Stimulated activated CD8-positive, alpha-beta memory T cell treated with anti-CD3 and anti-CD28 coated beads, Interleukin-4, amount 100 ng/mL, for 4 hours (primary cell): ENCODE results near the gene CHMP5.
A peak's percentile ranks its signal among the peaks of the same experiment; 100 is the strongest.

Experiments used
- DNase-seq, 2 donors: peaks; one replicate each; pipeline ENCODE4 v3.0.0-alpha.2; 2020; ENCODE audit warnings: low read depth in 2 of 2, low spot score in 1 of 2

CHMP5 gene

GRCh38 chr9:33242609-33243134 lies 22.2 kb upstream of the CHMP5 start:
- DNase-seq: no peak

DNA sequence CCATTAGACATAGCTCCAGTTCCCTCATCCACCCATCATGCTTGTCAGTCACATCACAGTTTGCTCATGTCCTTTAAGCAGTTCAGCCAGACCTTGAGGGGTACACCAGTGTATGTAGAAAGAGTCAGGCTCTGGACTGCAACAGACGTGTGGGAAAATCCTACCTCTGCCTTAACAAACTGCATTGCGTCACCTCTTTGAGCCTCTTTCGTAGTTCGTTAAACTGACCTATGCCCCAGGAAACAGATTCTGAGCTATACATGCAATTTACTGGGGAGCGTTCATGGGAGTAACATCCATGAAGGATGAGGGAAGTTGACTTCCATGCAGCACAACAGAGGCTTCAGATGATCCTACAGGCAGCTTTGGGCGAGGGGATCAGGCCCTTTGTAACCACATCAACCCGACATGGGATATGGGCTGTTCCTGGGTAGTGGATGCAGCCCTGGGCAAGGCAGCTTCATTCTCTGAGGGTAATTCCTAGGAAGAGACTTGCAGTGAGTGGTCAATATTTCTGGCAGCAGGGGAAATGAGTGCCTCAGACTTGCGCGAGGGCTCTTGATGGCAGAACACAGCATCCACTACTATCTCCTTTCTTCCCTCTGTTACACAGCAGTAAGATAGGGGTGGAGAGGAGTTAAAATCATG lies 20.6 kb upstream of the CHMP5 start:
- no peak for DNase-seq

DNA sequence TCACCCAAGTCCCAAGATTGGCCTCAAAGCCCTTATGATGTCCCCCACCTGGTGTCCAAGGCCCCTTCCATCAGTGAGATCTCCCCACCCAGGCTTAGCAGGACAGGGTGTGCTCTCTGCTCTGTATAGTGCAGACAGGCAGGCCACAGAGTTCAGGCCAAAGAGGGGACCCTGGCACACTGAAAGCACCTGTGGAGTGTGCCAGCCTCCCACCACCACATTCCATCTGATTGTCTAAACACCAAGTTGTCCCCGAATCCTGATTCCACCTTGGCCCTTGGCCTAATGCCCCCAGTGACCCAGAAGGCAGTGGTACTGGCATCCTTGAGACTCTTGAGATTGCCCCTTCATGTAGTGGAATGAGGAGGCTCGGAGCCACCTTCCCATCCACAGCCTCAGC lies 19.5 kb upstream of the CHMP5 start:
- DNase-seq: no peak

GRCh38 chr9:33246269-33246860 lies 18.5 kb upstream of the CHMP5 start:
- DNase-seq: no peak

- no peak for DNase-seq
These were observed 16.2 kb upstream of the CHMP5 start for GRCh38 chr9:33248606-33249005.

GRCh38 chr9:33249087-33249658 lies 15.7 kb upstream of the CHMP5 start:
- no peak for DNase-seq

- DNase-seq: no peak
These were observed 14.9 kb upstream of the CHMP5 start for GRCh38 chr9:33249983-33250382.

DNA sequence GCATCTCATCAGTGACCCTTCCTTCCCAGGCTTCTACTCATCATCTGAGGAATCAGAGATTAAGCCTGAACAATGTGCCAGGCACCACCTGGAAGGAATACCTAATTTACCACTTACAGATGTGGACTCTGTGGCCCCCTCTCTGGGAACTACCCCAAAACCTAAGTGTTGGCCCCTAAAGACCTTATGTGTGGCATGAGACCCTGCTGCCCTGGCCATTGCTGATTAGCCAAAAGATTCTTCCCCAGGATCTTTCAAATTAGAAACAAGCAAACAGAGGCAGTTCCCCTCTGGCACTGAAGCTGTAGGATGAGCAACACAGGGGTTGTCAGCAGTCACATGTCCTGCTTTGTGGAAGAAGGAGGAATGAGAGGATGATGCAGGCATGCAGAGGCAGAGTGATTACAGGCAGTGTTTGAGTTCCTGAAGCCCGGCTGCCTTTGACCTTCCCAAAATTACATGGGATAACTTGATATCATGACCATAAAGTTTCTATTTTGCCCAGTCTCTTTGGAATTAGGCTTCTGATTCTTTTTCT lies 14.3 kb upstream of the CHMP5 start:
- no peak for DNase-seq

- no peak for DNase-seq
These were observed 10.6 kb upstream of the CHMP5 start for GRCh38 chr9:33254211-33254610.

DNA sequence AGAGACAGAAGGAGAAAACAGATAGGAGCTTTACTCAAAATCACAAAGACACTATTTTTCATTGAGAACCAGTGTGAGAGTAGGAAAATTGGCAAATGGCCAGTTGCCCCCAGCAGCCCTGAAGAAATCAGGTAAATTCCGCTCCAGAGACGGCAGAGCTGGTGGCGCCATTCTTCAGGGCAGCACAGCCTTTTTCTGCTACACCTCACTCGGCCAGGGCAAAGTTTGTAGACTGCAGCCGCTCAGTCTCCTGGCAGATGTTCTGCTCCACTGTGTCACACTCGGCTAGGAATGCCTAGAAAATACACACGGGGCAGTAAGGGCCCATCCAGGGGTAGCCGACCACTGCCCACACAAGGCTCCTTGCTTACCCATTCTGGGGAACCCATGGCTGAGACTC lies 9.8 kb upstream of the CHMP5 start:
- no peak for DNase-seq

DNA sequence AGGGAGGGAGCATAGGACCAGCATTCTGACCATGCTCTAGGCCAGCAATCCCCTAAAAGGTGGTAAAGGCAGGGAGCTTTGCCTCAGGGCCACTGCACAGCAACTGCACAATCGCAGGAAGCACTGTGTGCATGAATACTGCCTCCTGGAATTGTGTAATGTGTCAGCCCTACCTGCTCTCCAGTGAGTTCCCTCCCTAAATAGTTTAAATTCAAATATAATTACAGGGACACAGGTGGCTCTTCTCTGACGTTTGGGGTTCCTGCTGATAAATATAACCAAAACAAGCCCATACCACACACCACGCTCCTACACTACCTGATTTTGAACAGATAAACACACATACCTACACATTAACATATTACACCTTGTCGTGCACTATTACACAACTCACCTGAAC lies 9.4 kb upstream of the CHMP5 start:
- DNase-seq: no peak

- no peak for DNase-seq
These were observed 8.6 kb upstream of the CHMP5 start for GRCh38 chr9:33256236-33256635.

DNA sequence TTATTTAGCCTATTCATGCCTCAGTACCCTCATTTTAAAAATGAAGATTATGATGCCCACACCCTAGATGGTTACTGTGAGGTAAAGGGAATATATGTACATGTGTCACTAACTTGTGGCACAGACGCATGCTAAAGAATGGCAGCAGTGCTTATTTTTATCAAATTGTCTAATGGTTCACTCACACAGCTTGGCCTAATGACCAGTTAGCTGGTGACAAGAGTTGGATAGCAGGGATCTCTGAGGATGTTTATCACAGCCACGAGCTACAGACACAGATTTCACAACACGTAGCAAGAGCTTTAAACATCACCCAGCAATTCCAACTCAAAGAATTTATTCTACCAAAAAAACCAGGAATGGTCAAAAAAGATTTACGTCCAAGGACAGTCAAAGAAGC lies 7.6 kb upstream of the CHMP5 start:
- no peak for DNase-seq

DNA sequence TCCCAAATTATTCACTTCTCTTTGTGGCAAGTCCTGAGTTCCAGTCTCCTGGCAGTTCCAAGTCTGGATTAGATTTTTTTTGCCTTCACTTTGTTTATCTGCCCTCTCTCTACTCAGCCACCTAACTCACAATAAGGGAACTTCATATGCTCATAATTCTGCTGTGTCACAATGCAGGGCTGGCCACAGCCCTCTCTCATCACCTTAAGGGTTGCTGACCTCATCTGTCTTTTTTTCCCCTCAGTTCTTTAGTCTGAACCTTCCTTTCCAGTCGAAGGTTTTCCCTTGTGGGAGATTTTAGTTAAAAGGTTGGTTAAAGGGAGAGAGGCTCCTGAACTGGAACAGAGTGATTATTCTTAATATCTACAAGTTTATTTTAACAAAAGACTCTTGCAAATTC lies 4.5 kb upstream of the CHMP5 start:
- DNase-seq: no peak

- DNase-seq: no peak
These were observed 1.5 kb upstream of the CHMP5 start for GRCh38 chr9:33263131-33264002.

DNA sequence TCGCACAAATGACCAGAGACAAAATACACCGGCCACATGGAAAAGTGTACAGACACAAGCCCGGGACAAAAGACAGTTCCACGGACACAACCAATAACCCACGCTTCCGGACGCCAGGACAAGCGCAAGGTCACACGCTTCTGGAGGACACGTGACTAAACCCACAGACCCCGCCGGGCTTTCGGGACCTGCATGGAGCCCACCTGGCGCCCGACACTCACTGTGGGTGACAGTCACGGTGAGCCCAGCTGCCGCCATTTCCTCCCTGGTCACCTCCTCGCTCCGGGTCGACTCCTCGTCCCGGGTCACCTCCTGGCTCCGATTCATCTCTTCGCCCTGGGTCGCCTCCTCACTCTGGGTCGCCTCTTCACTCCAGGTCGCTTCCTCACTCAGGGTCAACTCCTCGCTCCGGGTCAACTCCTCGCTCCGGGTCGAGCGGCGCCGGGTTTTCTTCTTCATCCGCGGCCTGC lies 811 bp upstream of the CHMP5 start:
- DNase-seq: peak in 1 of 2 donors; percentile 6

GRCh38 chr9:33265211-33265865 lies 489 bp downstream of the CHMP5 start:
- no peak for DNase-seq

DNA sequence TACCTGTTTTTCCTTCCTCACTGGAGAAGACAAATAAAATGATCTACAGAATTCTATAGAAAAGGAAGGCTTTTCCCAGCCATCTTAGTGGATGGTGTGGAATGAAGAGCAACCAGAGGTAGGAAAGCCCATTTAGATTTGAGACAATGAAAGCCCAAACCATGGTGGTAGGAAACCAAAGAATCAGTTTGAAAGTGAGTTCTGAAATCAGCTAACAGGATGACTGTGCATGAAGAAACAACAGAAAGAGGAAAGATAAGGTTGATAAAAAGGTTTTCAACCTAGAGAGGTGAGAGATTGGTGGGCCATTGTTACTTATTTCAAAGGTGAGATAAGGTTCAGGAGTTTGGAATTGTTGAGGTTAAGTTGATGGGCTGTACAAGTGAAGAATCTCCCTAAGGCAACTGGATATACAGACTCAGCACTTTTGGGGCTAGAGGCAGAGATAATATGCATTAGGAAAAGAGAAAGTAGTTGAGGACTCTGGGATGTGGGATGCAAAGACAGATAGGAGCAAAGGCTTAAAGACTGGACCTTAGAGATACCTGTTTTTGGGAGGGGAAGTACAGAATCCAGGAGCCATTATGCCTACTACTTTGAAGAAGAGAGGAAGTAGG lies 2.4 kb downstream of the CHMP5 start:
- no peak for DNase-seq

DNA sequence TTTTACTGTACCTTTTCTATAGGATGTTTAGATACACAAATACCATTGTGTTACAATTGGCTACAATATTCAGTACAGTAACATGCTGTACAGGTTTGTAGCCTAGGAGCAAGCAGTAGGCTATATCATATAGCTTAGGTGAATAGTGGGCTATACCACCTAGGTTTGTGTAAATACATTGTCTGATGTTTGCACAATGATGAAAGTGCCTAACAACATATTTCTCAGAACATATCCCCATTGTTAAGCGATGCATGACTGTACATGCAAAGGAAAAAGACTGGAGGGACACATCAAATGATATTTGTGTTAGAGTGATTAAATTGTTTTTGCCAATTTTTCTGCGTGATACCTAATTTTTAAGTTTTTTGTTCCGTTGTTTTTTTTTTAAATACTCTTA lies 5.3 kb downstream of the CHMP5 start:
- DNase-seq: no peak

- DNase-seq: no peak
These were observed 7.2 kb downstream of the CHMP5 start for GRCh38 chr9:33272061-33272460.
